Activated CD4-positive, alpha-beta T cell treated with anti-CD3 and anti-CD28 coated beads, Interleukin-2, amount 10 ng/mL, durations not matched to agents 7 days and 5 days (primary cell): ENCODE data around the gene MYZAP. TPM values are rescaled to one million over a fixed set of nuclear protein-coding genes. Genes with fewer than 3 reads are reported as not detected.
"Not testable (repeated sequence)": the region's sequence is repeated elsewhere in the genome, so short reads cannot be mapped to it uniquely, and the experiment has no call there.

Source experiments
- CTCF ChIA-PET: fragments of 350-600 bp; sonication (Branson Sonifier 250); formaldehyde crosslinking; loops from one replicate; lab custom pipeline; 2021; ENCODE audit warnings: antibody characterized with exemption; lab: Charles Lee
- POLR2A ChIA-PET: fragments of 350-600 bp; sonication (Branson Sonifier 250); formaldehyde crosslinking; loops from one replicate; lab custom pipeline; 2021; ENCODE audit warnings: antibody characterized with exemption; lab: Charles Lee
- DNase-seq: peaks from one replicate; pipeline ENCODE4 v3.0.0-alpha.2; 2020
- H3K27ac Mint-ChIP-seq: one replicate; pipeline ENCODE4 v1.8.0; 2021; ENCODE audit warnings: mild to moderate bottlenecking, moderate library complexity, mixed read lengths
- H3K27me3 Mint-ChIP-seq: one replicate; pipeline ENCODE4 v1.8.0; 2021; ENCODE audit warnings: mixed read lengths
- H3K36me3 Mint-ChIP-seq: one replicate; pipeline ENCODE4 v1.8.0; 2021; ENCODE audit warnings: low read depth, mixed read lengths
- H3K4me1 Mint-ChIP-seq: one replicate; pipeline ENCODE4 v1.8.0; 2021; ENCODE audit warnings: mixed read lengths
- H3K4me3 Mint-ChIP-seq: one replicate; pipeline ENCODE4 v1.8.0; 2021; ENCODE audit warnings: mild to moderate bottlenecking, moderate library complexity, mixed read lengths
- H3K9me3 Mint-ChIP-seq: one replicate; pipeline ENCODE4 v1.8.0; 2021; ENCODE audit warnings: mixed read lengths
- total RNA-seq, 2 experiments: library from RNA; stranded (reverse); gene quantifications; one replicate each; pipeline ENCODE4 v1.2.3, GENCODE V29; 2021

MYZAP gene
- total RNA-seq, 2 experiments from 2014 or later, result not detected

DNA sequence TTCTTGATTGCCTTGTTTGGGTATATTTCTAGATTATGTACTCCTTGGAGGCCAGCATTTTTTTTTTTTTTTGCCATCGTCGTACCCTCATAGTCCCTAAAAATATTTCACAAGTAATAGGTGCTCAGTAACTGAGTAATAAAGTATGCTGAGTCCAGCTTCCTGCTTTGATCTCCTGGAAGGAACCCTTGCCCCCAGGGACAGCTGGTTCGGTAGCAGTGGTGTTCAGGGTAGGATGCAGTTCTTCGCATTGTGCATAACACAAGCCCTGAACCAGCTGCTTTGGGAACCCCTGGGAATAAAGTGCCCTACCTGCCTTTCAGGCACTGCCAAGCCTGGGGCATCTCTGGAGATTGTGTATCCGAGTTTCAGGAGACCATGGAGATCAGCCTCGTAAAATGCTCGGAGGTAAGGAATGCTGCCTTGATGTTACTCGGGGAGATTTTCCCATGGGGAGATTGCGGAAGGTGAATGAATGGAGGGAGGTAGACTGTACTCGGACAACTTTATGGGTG is 7.6 kb downstream of the MYZAP start:
- no peaks in the 10 kb centered on the region for H3K4me1 Mint-ChIP-seq
- ChIA-PET POLR2A (no interaction called here), CTCF (no interaction called here)
- no peak for DNase-seq
- peaks cover 2% of the 10 kb centered on the region for H3K27me3 Mint-ChIP-seq
- H3K9me3 Mint-ChIP-seq, result no peaks in the 10 kb centered on the region
- H3K27ac Mint-ChIP-seq, result no peak overlapping the region
- no peaks in the 10 kb centered on the region for H3K36me3 Mint-ChIP-seq
- H3K4me3 Mint-ChIP-seq, result no peak overlapping the region

DNA sequence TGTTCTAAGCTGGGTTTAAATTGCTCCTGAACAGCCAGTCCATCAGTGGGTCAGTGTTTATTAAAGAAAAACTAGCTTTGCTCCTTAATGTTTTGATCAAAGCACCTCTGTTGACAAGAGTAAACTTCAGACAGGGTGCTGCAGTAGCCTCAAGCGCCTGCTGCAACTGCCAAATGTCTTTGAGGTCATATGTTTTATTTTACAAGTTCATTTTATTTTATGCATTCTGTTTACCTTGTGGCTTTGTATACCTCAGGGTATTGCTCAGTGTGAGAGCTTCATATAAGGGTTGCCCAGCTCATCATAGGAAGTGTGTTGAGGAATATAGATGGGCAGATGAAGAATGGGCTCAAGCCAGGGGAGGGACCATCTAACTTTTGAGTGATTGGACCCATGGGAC is 8.5 kb downstream of the MYZAP start:
- H3K36me3 Mint-ChIP-seq, result no peaks in the 10 kb centered on the region
- H3K4me3 Mint-ChIP-seq, result no peak overlapping the region
- CTCF ChIA-PET, result no interaction called here
- POLR2A ChIA-PET, result no interaction called here
- peaks cover 2% of the 10 kb centered on the region for H3K27me3 Mint-ChIP-seq
- no peak overlapping the region for H3K27ac Mint-ChIP-seq
- no peak for DNase-seq
- no peaks in the 10 kb centered on the region for H3K9me3 Mint-ChIP-seq
- no peaks in the 10 kb centered on the region for H3K4me1 Mint-ChIP-seq

DNA sequence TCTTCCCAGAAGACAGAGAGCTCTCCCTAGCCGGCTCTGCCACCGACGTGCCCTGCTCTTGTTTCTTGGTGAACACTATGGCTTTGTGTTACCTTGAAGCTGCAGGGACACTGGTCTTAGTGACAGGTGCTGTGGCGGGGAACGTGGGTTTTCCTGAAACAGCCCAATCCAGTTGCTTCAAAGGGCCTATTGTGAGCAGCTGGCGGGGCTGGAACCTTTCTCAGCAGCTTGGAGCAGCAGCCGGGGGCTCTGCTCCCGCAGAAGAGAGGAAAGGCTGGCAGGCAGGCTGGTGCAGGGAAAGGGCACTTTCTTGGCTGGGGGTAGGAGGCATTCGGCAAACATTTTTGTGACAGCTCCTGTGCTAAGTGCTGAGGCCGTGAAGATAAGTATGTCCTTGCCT is 12.8 kb downstream of the MYZAP start:
- DNase-seq, result no peak
- ChIA-PET CTCF (interaction anchor here (1.7 kb wide), 1 partner anchor 10 kb away, joined by 4 read pairs; no protein-coding TSS in a partner anchor), POLR2A (no interaction called here)
- H3K27ac Mint-ChIP-seq, result no peak overlapping the region
- H3K36me3 Mint-ChIP-seq, result no peaks in the 10 kb centered on the region
- peaks cover 5% of the 10 kb centered on the region for H3K27me3 Mint-ChIP-seq
- no peaks in the 10 kb centered on the region for H3K9me3 Mint-ChIP-seq
- no peak overlapping the region for H3K4me3 Mint-ChIP-seq
- H3K4me1 Mint-ChIP-seq, result no peaks in the 10 kb centered on the region

DNA sequence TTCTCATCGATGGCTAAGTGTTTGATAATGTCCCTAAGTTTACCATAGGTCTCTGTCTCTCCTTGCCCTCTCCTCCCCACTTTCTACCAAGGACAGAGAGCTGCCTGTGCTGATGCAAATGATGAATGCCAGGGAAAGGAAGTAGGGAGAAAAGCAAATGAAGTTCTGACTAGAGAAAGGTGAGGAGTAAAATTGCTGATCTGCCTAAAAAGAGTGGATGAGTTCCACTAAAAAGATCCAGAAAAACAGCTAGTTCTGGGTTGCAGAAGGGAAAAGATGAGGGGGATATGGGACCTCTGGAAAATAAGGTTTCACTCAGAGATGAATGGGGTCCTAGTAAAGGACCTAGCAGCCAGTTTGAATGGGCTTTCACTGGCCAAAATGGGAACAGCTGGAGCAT is 13.8 kb downstream of the MYZAP start:
- no peak overlapping the region for H3K4me3 Mint-ChIP-seq
- ChIA-PET CTCF (interaction anchor here (0.6 to 1.7 kb wide), 2 partner anchors 11 to 18 kb away, joined by 3 to 4 read pairs; no protein-coding TSS in a partner anchor), POLR2A (no interaction called here)
- H3K9me3 Mint-ChIP-seq, result no peaks in the 10 kb centered on the region
- H3K36me3 Mint-ChIP-seq, result no peaks in the 10 kb centered on the region
- H3K27ac Mint-ChIP-seq, result no peak overlapping the region
- no peak for DNase-seq
- H3K4me1 Mint-ChIP-seq, result no peaks in the 10 kb centered on the region
- H3K27me3 Mint-ChIP-seq, result peaks cover 5% of the 10 kb centered on the region

DNA sequence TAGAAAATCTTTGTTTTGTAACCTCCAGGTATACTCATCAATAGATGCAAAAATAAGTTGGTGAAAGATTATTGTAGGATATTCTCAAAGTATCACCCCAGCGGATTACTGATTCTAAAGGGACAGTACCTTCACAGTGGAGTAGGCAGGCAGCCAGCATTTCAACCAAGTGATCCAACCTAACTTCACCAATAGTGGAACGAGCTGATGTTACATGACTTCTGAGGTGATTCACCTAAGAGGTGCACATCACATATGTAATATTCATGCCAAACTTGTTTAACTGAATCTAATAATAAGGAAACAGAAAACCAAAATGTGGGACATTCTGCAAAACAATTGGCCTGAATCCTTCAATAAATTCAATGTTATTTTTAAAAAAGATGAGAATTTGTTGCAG is 14.3 kb downstream of the MYZAP start:
- CTCF ChIA-PET, result interaction anchor here (0.6 to 1.7 kb wide), 2 partner anchors 11 to 18 kb away, joined by 3 to 4 read pairs; no protein-coding TSS in a partner anchor
- DNase-seq, result no peak
- Mint-ChIP-seq H3K4me3 (no peak overlapping the region), H3K9me3 (no peaks in the 10 kb centered on the region), H3K27ac (no peak overlapping the region), H3K4me1 (no peaks in the 10 kb centered on the region), H3K27me3 (peaks cover 5% of the 10 kb centered on the region), H3K36me3 (no peaks in the 10 kb centered on the region)
- POLR2A ChIA-PET, result no interaction called here

DNA sequence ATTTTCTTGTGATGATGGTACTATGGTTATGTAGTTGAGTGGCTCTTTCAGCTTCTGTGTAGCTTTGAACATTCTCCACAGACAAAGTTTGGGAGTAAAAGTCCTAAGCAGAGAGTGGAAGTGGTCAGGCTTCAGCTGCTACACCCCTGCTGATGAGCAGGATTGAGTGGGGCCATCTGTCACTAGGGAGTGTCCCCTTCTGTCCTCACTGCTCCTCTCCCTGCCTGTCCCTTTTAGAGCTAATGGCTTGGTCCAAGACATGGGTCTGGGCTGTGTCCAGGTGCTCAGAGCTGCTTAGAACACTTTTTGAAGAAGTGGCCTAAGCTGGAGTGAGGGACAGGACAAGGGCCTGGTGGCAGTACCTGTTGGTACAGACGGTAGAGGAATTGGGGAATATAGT is 15.1 kb downstream of the MYZAP start:
- Mint-ChIP-seq H3K36me3 (no peaks in the 10 kb centered on the region), H3K9me3 (no peaks in the 10 kb centered on the region), H3K4me1 (no peaks in the 10 kb centered on the region), H3K4me3 (no peak overlapping the region), H3K27me3 (peaks cover 3% of the 10 kb centered on the region), H3K27ac (no peak overlapping the region)
- CTCF ChIA-PET, result no interaction called here
- no peak for DNase-seq
- POLR2A ChIA-PET, result no interaction called here

DNA sequence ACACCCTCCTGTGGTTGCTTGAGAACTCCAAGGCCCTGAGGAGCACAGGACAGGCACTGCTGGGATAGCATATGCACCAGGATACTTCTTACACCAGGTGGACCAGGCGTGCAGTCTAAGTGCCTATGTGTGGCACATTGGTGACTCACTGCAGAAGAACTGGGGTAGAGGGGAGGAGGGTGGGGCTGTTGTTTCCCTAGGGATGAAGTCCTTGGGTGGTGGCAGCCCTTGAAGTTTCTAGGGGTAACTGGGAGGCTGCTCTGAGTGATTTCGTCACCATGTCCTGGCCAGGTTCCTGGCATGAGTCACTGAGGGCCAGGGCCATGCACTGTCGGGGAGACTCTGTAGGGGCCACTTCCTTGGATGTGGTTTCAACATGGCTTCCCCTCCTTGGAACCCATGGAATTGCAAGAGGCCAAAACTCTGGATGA is 15.9 kb downstream of the MYZAP start:
- H3K4me3 Mint-ChIP-seq, result no peak overlapping the region
- peaks cover 3% of the 10 kb centered on the region for H3K27me3 Mint-ChIP-seq
- H3K36me3 Mint-ChIP-seq, result no peaks in the 10 kb centered on the region
- no peaks in the 10 kb centered on the region for H3K9me3 Mint-ChIP-seq
- DNase-seq, result no peak
- CTCF ChIA-PET, result no interaction called here
- POLR2A ChIA-PET, result no interaction called here
- H3K27ac Mint-ChIP-seq, result no peak overlapping the region
- no peaks in the 10 kb centered on the region for H3K4me1 Mint-ChIP-seq

DNA sequence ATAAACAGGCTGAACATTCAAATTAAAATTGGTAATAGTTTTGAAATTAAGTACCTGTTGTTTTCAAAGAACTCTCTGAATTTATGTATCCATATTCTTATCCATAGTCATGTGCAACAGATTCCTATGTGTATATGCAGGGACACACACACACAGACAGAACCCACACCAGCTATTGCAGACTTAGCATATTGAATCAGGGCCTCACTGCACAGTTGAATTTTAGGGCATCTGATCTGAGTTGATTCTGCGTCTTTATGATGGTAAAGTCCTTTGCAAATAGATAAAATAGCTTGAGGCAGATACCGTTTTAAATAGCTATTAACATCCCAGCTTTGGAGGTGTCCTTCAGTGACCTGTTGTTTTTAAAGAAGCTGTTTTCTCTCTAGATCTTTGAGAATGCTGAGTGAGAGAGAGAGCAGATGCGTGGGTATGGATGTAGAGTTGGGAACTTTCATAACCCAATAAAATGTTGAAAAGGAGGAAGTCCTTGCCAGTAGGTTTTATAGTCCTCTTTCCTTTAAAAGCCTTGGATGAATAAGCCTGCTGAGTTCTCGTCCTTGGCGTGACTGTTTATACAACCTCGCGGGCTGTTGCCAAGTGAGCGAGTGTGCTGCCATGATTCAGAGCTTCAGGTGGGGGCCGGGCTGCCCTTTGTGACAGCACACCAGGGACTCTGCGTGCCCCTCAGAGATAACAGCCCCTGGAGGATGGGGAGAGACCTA is 18.3 kb downstream of the MYZAP start:
- Mint-ChIP-seq H3K9me3 (no peaks in the 10 kb centered on the region), H3K27ac (no peak overlapping the region), H3K4me1 (no peaks in the 10 kb centered on the region), H3K4me3 (no peak overlapping the region), H3K36me3 (no peaks in the 10 kb centered on the region), H3K27me3 (peaks cover 3% of the 10 kb centered on the region)
- ChIA-PET CTCF (no interaction called here), POLR2A (no interaction called here)
- no peak for DNase-seq

DNA sequence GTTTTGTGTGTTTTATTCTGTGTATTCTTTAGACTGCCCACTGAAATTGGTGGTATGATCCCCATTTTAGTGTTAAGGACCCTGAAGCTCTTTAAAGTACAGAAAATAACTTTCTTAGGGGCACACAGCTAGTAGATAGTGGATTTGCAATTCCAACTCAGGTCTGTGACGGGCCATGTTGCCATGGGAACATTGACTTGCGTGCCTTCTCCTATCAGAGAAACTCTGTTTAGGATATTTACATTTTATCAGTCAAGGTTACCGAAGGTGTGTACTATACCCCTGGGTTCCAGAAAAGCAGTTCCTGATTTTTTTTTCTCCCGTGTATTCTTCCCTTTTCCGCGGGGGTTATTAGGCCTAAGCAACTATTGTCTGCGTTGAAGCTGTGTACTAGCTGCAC is 19.4 kb downstream of the MYZAP start:
- ChIA-PET POLR2A (no interaction called here), CTCF (no interaction called here)
- Mint-ChIP-seq H3K4me1 (no peaks in the 10 kb centered on the region), H3K9me3 (no peaks in the 10 kb centered on the region), H3K27me3 (no peaks in the 10 kb centered on the region), H3K4me3 (no peak overlapping the region), H3K27ac (no peak overlapping the region), H3K36me3 (no peaks in the 10 kb centered on the region)
- DNase-seq, result no peak

DNA sequence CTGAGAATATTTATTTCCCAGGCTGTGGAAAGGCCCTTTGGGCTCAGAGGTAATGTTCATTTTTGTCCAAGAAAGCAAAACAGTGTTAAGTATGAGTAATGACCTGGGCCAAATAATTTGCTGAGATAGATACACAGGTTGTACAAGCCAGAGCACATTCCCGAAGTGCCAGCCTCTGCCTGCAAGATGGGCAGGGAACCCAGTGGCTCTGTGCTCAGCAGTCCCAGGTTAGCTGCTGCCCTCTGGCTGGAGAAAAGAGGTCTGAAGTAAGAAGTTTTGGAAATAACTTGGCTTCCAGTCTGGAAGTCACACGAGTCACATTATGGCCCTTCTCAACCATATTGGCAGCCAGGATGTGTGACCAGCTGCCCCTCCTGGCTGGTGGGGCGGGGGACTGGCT is 20.2 kb downstream of the MYZAP start:
- Mint-ChIP-seq H3K9me3 (no peaks in the 10 kb centered on the region), H3K36me3 (no peaks in the 10 kb centered on the region), H3K27ac (no peak overlapping the region), H3K27me3 (no peaks in the 10 kb centered on the region), H3K4me3 (no peak overlapping the region), H3K4me1 (no peaks in the 10 kb centered on the region)
- ChIA-PET POLR2A (no interaction called here), CTCF (no interaction called here)
- no peak for DNase-seq

DNA sequence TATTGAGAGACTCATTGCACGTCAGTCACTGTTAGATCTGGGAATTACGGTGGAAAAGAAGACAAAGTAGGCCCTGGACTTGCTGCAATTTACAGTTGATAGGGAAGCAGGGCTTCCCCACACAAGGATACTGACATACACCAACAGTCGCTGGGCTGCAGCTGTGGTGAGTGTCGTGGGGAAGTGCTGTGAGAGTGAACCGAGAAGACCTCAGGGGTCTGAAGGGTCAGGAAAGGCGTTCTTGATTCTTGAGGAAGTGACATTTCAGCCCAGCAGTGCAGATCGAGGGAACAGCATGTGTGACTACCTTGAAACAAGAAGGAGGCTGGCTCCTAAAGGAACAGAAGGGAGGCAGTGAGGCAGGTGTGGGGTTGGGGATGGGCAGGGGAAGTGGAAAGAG is 22.5 kb downstream of the MYZAP start:
- Mint-ChIP-seq H3K4me3 (no peak overlapping the region), H3K9me3 (no peaks in the 10 kb centered on the region), H3K27ac (no peak overlapping the region), H3K36me3 (no peaks in the 10 kb centered on the region), H3K27me3 (no peaks in the 10 kb centered on the region), H3K4me1 (no peaks in the 10 kb centered on the region)
- DNase-seq, result no peak
- CTCF ChIA-PET, result interaction anchor here (1.3 kb wide), 1 partner anchor 12 kb away, joined by 3 read pairs; no protein-coding TSS in a partner anchor
- POLR2A ChIA-PET, result no interaction called here

DNA sequence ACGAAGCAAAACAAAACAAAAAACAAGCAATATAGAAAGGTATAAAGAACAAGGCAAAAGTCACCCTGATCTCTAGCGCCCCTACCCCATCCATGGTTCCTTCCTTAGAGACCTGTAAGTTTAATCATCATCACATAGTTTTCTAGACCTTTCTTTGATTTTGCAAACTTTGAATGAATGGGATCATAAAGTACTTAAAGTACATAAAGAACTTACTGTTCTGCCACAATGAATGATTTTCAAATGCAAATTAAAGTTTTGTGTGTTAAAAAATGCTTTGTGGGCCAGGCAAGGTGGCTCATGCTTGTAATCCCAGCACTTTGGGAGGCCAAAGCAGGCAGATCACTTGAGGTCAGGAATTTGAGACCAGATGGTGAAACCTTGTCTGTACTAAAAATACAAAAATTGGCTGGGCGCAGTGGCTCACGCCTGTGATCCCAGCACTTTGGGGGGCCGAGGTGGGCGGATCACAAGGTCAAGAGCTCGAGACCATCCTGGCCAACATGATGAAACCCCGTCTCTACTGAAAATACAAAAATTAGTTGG is 24.3 kb downstream of the MYZAP start:
- POLR2A ChIA-PET, H3K27ac Mint-ChIP-seq, CTCF ChIA-PET: not testable (repeated sequence)

DNA sequence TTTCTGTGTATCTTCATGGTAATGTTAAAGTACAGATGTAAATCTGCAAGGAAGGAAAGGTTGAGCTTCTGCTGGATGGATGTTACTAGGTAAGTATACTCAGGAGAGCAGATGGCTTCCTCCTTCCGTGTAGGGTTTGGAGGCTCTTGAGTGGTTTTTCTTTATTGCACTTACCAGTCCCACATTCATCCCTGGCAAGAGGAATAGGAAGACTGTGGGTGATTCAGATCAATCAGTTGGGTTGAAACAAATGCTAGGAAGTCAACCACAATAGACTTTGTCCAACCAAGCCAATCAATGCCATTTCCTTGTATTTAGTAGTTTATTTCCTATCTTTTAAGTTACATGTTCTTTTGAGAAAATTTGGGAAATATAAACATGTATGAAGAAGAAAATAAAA is 26.6 kb downstream of the MYZAP start:
- Mint-ChIP-seq H3K27ac (no peak overlapping the region), H3K27me3 (no peaks in the 10 kb centered on the region), H3K9me3 (no peaks in the 10 kb centered on the region), H3K4me1 (no peaks in the 10 kb centered on the region), H3K4me3 (no peak overlapping the region), H3K36me3 (no peaks in the 10 kb centered on the region)
- POLR2A ChIA-PET, result no interaction called here
- no peak for DNase-seq
- CTCF ChIA-PET, result interaction anchor here (0.9 kb wide), 1 partner anchor 17 kb away, joined by 4 read pairs; no protein-coding TSS in a partner anchor

More for the DNA sequence above, 24.3 kb downstream of the MYZAP start:
- H3K27me3 Mint-ChIP-seq, H3K36me3 Mint-ChIP-seq, H3K4me1 Mint-ChIP-seq, H3K4me3 Mint-ChIP-seq, DNase-seq, H3K9me3 Mint-ChIP-seq: not testable (repeated sequence)
